Smooth muscle cell (in vitro differentiated cells): ENCODE results near the gene NOL9. TPM values are rescaled to one million over a fixed set of nuclear protein-coding genes. Genes with fewer than 3 reads are reported as not detected.

Experiments
- DNase-seq: peaks from one replicate; lab custom pipeline; 2025; ENCODE audit not compliant: unreplicated experiment; lab: John Stamatoyannopoulos, UW
- H2AFZ ChIP-seq: fragments of 200-600 bp; sonication (generic); 2 replicates; pipeline ENCODE4 v1.6.0; 2016; ENCODE audit warnings: antibody characterized with exemption, low read depth, mild to moderate bottlenecking
- H3F3A ChIP-seq: fragments of 200-600 bp; sonication (generic); 2 replicates; pipeline ENCODE4 v1.6.0; 2017; ENCODE audit warnings: antibody characterized with exemption, low read depth
- H3K27ac ChIP-seq: fragments of 200-600 bp; sonication (generic); 2 replicates; pipeline ENCODE4 v1.5.1; 2016; ENCODE audit warnings: low read depth, mild to moderate bottlenecking
- H3K27me3 ChIP-seq: fragments of 200-600 bp; sonication (generic); 2 replicates; pipeline ENCODE4 v1.6.1; 2016; ENCODE audit warnings: low read depth, mild to moderate bottlenecking
- H3K36me3 ChIP-seq: fragments of 200-600 bp; sonication (generic); 2 replicates; pipeline ENCODE4 v1.5.1; 2016; ENCODE audit warnings: low read depth
- H3K4me1 ChIP-seq: fragments of 200-600 bp; sonication (generic); 2 replicates; pipeline ENCODE4 v1.5.1; 2016; ENCODE audit warnings: low read depth
- H3K4me2 ChIP-seq: fragments of 200-600 bp; sonication (generic); 2 replicates; pipeline ENCODE4 v1.6.0; 2016; ENCODE audit warnings: mild to moderate bottlenecking
- H3K4me3 ChIP-seq: fragments of 200-600 bp; sonication (generic); 2 replicates; pipeline ENCODE4 v1.5.1; 2016; ENCODE audit warnings: mild to moderate bottlenecking
- H3K79me2 ChIP-seq: fragments of 200-600 bp; sonication (generic); 2 replicates; pipeline ENCODE4 v1.6.0; 2016; ENCODE audit warnings: low read depth, mild to moderate bottlenecking
- H3K9ac ChIP-seq: fragments of 200-600 bp; sonication (generic); 2 replicates; pipeline ENCODE4 v1.6.0; 2016; ENCODE audit warnings: low read depth
- H3K9me3 ChIP-seq: fragments of 200-600 bp; sonication (generic); replicated peaks from 2 replicates; pipeline ENCODE4 v1.5.1; 2016; ENCODE audit warnings: low read depth
- H4K20me1 ChIP-seq: fragments of 200-600 bp; sonication (generic); 2 replicates; pipeline ENCODE4 v1.6.0; 2016; ENCODE audit warnings: low read depth
- CTCF ChIP-seq: fragments of 200-600 bp; sonication (generic); IDR thresholded peaks from 2 replicates; pipeline ENCODE4 v1.5.1; 2017; ENCODE audit warnings: borderline replicate concordance, mild to moderate bottlenecking, antibody characterized with exemption; ENCODE audit not compliant: insufficient read depth, poor library complexity, severe bottlenecking
- WGBS: methylation state at CpG from one replicate; pipeline ENCODE4 v1.1.7; 2016; ENCODE audit warnings: low lambda C conversion rate; 5-methylcytosine and 5-hydroxymethylcytosine counted together
- polyA plus RNA-seq: library from polyadenylated mRNA; unstranded; fragments of >200 nt; fragmentation: Nextera tagmentation; extraction: Ambion mirVana; gene quantifications from 2 replicates; pipeline ENCODE4 v1.2.1, GENCODE V29; 2016
- total RNA-seq: library from RNA; depleted of rRNA; stranded (reverse); fragments of >200 nt; gene quantifications from 2 replicates; pipeline ENCODE4 v1.2.3, GENCODE V29; 2014

The NOL9 gene
- total and polyA plus RNA-seq, 2 experiments from 2014 or later = 8.1 to 12.0 TPM

- no peak for DNase-seq
- Histone ChIP-seq H2AFZ (no peak overlapping the region), H3K4me3 (no peak overlapping the region), H3K4me2 (no peak overlapping the region), H3K9me3 (no peaks in the 10 kb centered on the region), H3K36me3 (no peaks in the 10 kb centered on the region), H3K27ac (no peak overlapping the region), H3K4me1 (peaks cover 13% of the 10 kb centered on the region), H3K79me2 (no peaks in the 10 kb centered on the region), H3K27me3 (no peaks in the 10 kb centered on the region), H3K9ac (no peak overlapping the region), H3F3A (peaks cover 3% of the 10 kb centered on the region), H4K20me1 (no peaks in the 10 kb centered on the region)
- WGBS = 66% methylated on average over 4 of the region's 4 CpGs
- TF ChIP-seq CTCF = no peak
Measured at GRCh38 chr1:6515771-6516170, 38.5 kb downstream of the NOL9 start.

GRCh38 chr1:6513320-6513801 lies 41.0 kb downstream of the NOL9 start:
- no peak overlapping the region for H3K9ac ChIP-seq
- no peak overlapping the region for H3K4me2 ChIP-seq
- no peak overlapping the region for H2AFZ ChIP-seq
- no peaks in the 10 kb centered on the region for H3K36me3 ChIP-seq
- H3K4me1 ChIP-seq = no peaks in the 10 kb centered on the region
- H3K9me3 ChIP-seq = no peaks in the 10 kb centered on the region
- H3K4me3 ChIP-seq = no peak overlapping the region
- H3K27me3 ChIP-seq = no peaks in the 10 kb centered on the region
- peaks cover 3% of the 10 kb centered on the region for H3F3A ChIP-seq
- 61% methylated on average over 9 of the region's 9 CpGs for WGBS
- no peaks in the 10 kb centered on the region for H3K79me2 ChIP-seq
- DNase-seq = no peak
- H4K20me1 ChIP-seq = no peaks in the 10 kb centered on the region
- TF ChIP-seq CTCF = no peak
- peak overlapping the region; percentile 15 for H3K27ac ChIP-seq

- H3K4me1 ChIP-seq = no peaks in the 10 kb centered on the region
- H2AFZ ChIP-seq = no peak overlapping the region
- no peaks in the 10 kb centered on the region for H4K20me1 ChIP-seq
- H3K9ac ChIP-seq = no peak overlapping the region
- WGBS = 84% methylated on average over 8 of the region's 8 CpGs
- no peak for DNase-seq
- TF ChIP-seq CTCF = no peak
- no peaks in the 10 kb centered on the region for H3K9me3 ChIP-seq
- peaks cover 3% of the 10 kb centered on the region for H3F3A ChIP-seq
- no peaks in the 10 kb centered on the region for H3K27me3 ChIP-seq
- no peaks in the 10 kb centered on the region for H3K79me2 ChIP-seq
- no peak overlapping the region for H3K4me2 ChIP-seq
- no peaks in the 10 kb centered on the region for H3K36me3 ChIP-seq
- no peak overlapping the region for H3K27ac ChIP-seq
- H3K4me3 ChIP-seq = no peak overlapping the region
Measured at GRCh38 chr1:6512908-6513280, 41.4 kb downstream of the NOL9 start.

GRCh38 chr1:6512245-6512907 lies 41.9 kb downstream of the NOL9 start:
- Histone ChIP-seq H3K9me3 (no peaks in the 10 kb centered on the region), H3K4me3 (no peak overlapping the region), H3K9ac (no peak overlapping the region), H3K36me3 (no peaks in the 10 kb centered on the region), H3K4me1 (no peaks in the 10 kb centered on the region), H3K27me3 (no peaks in the 10 kb centered on the region), H3K27ac (no peak overlapping the region), H3F3A (peaks cover 3% of the 10 kb centered on the region), H3K4me2 (no peak overlapping the region), H2AFZ (no peak overlapping the region), H3K79me2 (no peaks in the 10 kb centered on the region), H4K20me1 (no peaks in the 10 kb centered on the region)
- DNase-seq = no peak
- 90% methylated on average over 19 of the region's 19 CpGs for WGBS
- TF ChIP-seq CTCF = no peak
